ENCODE data around the gene RPS6KL1.
A peak's percentile ranks its signal among the peaks of the same experiment; 100 is the strongest.

- TF ChIP-seq ZBTB33 (IDR thresholded peaks at IDR 0.05) (no peak), MAX (IDR thresholded peaks at IDR 0.05) (no peak), CTCF (IDR thresholded peaks at IDR 0.05; ENCODE audit: low read depth, low read length, missing input control) (peak; percentile 92), ATF3 (IDR thresholded peaks at IDR 0.05) (no peak), GABPA (IDR thresholded peaks at IDR 0.05 in 1 of 2, conservative IDR thresholded peaks at IDR 0.05 in 1 of 2) (no peak), JUND (IDR thresholded peaks at IDR 0.05) (no peak), REST (IDR thresholded peaks at IDR 0.05) (no peak), RXRA (IDR thresholded peaks at IDR 0.05) (no peak), EGR1 (IDR thresholded peaks at IDR 0.05; ENCODE audit: low read depth in 2 of 2) (no peak), TAF1 (conservative IDR thresholded peaks at IDR 0.05) (no peak), RAD21 (IDR thresholded peaks at IDR 0.05) (peak; percentile 82 to 93), HNF4G (IDR thresholded peaks at IDR 0.05) (no peak)
Observed at GRCh38 chr14:74905595-74906142, 17.4 kb downstream of the RPS6KL1 start.
